Endothelial cell (in vitro differentiated cells): ENCODE data around the gene PGAM1. TPM values are rescaled to one million over a fixed set of nuclear protein-coding genes. Genes with fewer than 3 reads are reported as not detected.

Experiments used
- DNase-seq: peaks from one replicate; pipeline ENCODE4 v3.0.0; 2021; ENCODE audit warnings: low spot score
- H3K27ac Mint-ChIP-seq: one replicate; pipeline ENCODE4 v1.8.0; 2021; ENCODE audit warnings: mixed read lengths, inconsistent platforms; ENCODE audit not compliant: unreplicated experiment
- H3K27me3 Mint-ChIP-seq: one replicate; pipeline ENCODE4 v1.8.0; 2021; ENCODE audit warnings: mild to moderate bottlenecking, moderate library complexity, mixed read lengths, inconsistent platforms; ENCODE audit not compliant: unreplicated experiment
- H3K36me3 Mint-ChIP-seq: one replicate; pipeline ENCODE4 v1.8.0; 2021; ENCODE audit warnings: mild to moderate bottlenecking, low read depth, mixed read lengths, inconsistent platforms; ENCODE audit not compliant: unreplicated experiment
- H3K4me1 Mint-ChIP-seq: one replicate; pipeline ENCODE4 v1.8.0; 2021; ENCODE audit warnings: mild to moderate bottlenecking, mixed read lengths, inconsistent platforms; ENCODE audit not compliant: unreplicated experiment
- H3K4me3 Mint-ChIP-seq: one replicate; pipeline ENCODE4 v1.8.0; 2021; ENCODE audit warnings: mild to moderate bottlenecking, mixed read lengths, inconsistent platforms; ENCODE audit not compliant: unreplicated experiment
- H3K9me3 Mint-ChIP-seq: one replicate; pipeline ENCODE4 v1.8.0; 2021; ENCODE audit warnings: mixed read lengths, inconsistent platforms; ENCODE audit not compliant: unreplicated experiment
- total RNA-seq: library from RNA; stranded (reverse); fragmentation: NEBNext Ultra II Directional; extraction: Animal tissue kit (Norgen Biotek cat#: 25700); gene quantifications from one replicate; pipeline ENCODE4 v1.2.1, GENCODE V29; 2021; ENCODE audit not compliant: unreplicated experiment
- TF ChIP-seq, protein P1 (sequence below): fragments of 200-600 bp; sonication (generic); IDR thresholded peaks from one replicate; pipeline ENCODE4 v1.5.0; 2021; ENCODE audit warnings: antibody characterized with exemption; ENCODE audit not compliant: unreplicated experiment

PGAM1 gene
- total RNA-seq, 1 donor from 2014 or later: 291 TPM

GRCh38 chr10:97388152-97388551 lies 37.8 kb upstream of the PGAM1 start:
- no peaks in the 10 kb centered on the region for H3K9me3 Mint-ChIP-seq

DNA sequence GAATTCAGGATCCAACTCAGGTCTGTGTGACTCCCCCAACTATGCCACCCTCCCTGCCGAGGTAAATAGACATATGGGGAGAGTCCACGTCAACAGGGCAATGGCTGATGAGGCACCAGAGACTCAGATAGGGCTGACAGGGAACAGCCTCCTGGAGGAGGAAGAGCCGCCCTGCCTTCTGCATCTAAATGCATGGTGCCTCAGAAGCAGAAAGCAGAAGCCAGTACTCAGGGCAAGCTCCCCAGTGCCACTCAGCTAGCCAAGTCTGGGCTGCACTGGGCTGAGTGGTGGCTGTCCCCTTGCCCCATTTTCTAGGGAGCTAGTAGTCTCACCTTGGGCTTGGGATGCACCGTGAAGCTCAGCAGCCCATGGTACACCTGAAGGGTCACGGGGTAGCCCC lies 35.9 kb upstream of the PGAM1 start:
- H3K27ac Mint-ChIP-seq: no peak overlapping the region

More at GRCh38 chr10:97388152-97388551, 37.8 kb upstream of the PGAM1 start:
- peaks cover 13% of the 10 kb centered on the region for H3K36me3 Mint-ChIP-seq
- H3K27me3 Mint-ChIP-seq: no peaks in the 10 kb centered on the region
- DNase-seq: no peak
- no peaks in the 10 kb centered on the region for H3K4me1 Mint-ChIP-seq
- no peak overlapping the region for H3K27ac Mint-ChIP-seq
- peak overlapping the region; percentile 80 for H3K4me3 Mint-ChIP-seq
- TF ChIP-seq, protein P1, sequence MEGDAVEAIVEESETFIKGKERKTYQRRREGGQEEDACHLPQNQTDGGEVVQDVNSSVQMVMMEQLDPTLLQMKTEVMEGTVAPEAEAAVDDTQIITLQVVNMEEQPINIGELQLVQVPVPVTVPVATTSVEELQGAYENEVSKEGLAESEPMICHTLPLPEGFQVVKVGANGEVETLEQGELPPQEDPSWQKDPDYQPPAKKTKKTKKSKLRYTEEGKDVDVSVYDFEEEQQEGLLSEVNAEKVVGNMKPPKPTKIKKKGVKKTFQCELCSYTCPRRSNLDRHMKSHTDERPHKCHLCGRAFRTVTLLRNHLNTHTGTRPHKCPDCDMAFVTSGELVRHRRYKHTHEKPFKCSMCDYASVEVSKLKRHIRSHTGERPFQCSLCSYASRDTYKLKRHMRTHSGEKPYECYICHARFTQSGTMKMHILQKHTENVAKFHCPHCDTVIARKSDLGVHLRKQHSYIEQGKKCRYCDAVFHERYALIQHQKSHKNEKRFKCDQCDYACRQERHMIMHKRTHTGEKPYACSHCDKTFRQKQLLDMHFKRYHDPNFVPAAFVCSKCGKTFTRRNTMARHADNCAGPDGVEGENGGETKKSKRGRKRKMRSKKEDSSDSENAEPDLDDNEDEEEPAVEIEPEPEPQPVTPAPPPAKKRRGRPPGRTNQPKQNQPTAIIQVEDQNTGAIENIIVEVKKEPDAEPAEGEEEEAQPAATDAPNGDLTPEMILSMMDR: no peak

DNA sequence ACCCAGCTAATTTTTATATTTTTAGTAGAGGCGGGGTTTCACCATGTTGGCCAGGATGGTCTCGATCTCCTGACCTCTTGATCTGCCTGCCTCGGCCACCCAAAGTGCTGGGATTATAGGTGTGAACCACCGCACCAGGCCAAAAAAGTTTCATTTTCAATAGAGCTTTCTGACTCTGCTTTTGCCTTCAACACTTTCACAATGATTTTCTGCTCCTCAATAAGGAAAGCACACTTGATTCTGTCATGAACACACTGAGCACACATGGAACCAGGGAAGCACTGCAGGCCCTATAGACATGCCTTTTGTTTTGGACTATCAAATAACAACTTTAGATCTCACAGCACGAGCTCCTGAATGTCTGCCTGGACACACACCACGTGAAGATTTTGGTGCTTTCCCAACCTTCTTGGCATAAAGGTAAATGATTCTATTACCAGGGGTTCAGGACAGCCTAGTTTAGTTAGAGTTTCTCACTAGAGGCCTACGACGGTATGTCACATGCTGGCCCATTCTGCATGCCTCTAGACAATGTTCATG lies 32.9 kb upstream of the PGAM1 start:
- peaks cover 4% of the 10 kb centered on the region for H3K27me3 Mint-ChIP-seq
- H3K4me3 Mint-ChIP-seq: no peak overlapping the region
- no peaks in the 10 kb centered on the region for H3K9me3 Mint-ChIP-seq
- H3K27ac Mint-ChIP-seq: no peak overlapping the region
- peaks cover 22% of the 10 kb centered on the region for H3K36me3 Mint-ChIP-seq
- TF ChIP-seq, protein P1: no peak
- H3K4me1 Mint-ChIP-seq: no peaks in the 10 kb centered on the region
- DNase-seq: no peak

More for the DNA sequence above, 35.9 kb upstream of the PGAM1 start:
- Mint-ChIP-seq H3K36me3 (peaks cover 16% of the 10 kb centered on the region), H3K4me1 (no peaks in the 10 kb centered on the region), H3K27me3 (peaks cover 2% of the 10 kb centered on the region), H3K9me3 (no peaks in the 10 kb centered on the region), H3K4me3 (no peak overlapping the region)
- TF ChIP-seq, protein P1: no peak
- DNase-seq: no peak

DNA sequence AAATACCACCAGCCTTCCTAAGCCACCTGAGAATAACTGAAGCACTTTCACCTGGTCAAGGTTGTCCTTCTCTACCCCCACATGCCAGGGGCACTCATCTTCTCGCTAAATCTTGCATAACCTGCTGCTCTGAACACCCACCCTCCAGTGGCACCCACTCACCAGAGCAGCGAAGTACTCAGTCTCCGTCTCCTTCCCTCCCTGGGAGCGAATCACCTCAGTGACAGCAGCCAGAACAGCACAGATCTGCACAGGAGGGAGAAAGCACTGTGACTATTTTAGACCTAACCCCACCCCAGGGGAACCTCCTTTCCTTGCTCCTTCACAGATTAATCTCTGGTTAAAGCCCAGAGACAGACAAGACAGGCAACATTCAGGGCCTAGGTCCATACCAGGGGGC lies 29.9 kb upstream of the PGAM1 start:
- no peaks in the 10 kb centered on the region for H3K9me3 Mint-ChIP-seq
- peak overlapping the region; percentile 74 for H3K4me3 Mint-ChIP-seq
- peaks cover 8% of the 10 kb centered on the region for H3K4me1 Mint-ChIP-seq
- peaks cover 6% of the 10 kb centered on the region for H3K27me3 Mint-ChIP-seq
- TF ChIP-seq, protein P1: no peak
- H3K36me3 Mint-ChIP-seq: peaks cover 12% of the 10 kb centered on the region
- H3K27ac Mint-ChIP-seq: no peak overlapping the region
- DNase-seq: no peak

DNA sequence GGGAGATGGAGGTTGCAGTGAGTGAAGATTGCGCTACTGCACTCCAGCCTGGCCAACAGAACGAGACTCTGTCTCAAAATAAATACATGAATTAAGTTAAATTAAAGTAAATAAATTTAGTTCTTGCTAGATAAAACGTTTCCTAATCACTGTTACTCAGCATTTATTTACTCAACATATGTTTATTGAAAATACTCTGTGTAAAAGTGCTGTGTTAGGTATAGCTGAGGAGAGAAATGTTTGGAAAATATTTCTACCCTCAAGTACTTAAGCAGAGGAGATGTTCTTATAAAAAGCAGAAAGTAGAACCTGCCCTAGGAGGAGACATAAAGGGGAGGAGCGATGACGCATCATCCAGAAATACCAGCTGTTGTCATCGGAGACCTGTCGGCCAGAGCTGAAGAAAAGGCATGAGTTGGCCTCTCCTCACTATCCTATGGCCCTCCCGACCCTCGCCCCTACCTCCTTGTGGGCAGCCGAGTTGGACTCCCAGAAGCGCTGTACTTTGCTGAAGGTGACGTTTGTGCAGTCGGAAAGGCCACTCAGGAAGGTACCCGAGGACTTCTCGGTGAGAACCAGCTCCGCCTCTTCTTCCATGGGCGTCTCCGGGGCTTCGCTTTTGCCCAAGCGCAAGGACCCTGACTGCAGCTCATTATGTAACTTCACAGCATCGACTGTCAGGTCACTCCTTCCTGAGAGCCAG lies 26.0 kb upstream of the PGAM1 start:
- Mint-ChIP-seq H3K4me1 (peaks cover 12% of the 10 kb centered on the region), H3K27ac (peak overlapping the region; percentile 98)
- TF ChIP-seq, protein P1: no peak

More for the DNA sequence above, 26.0 kb upstream of the PGAM1 start:
- no peak for DNase-seq
- H3K9me3 Mint-ChIP-seq: no peaks in the 10 kb centered on the region
- H3K4me3 Mint-ChIP-seq: peak overlapping the region; percentile 91
- peaks cover 10% of the 10 kb centered on the region for H3K27me3 Mint-ChIP-seq
- peaks cover 7% of the 10 kb centered on the region for H3K36me3 Mint-ChIP-seq
